HG03520 (cell line): ENCODE measurements around the gene CDIP1.
A peak's percentile ranks its signal among the peaks of the same experiment; 100 is the strongest.

Experiments used
- ATAC-seq: cut with Tn5 transposase; IDR thresholded peaks from one replicate; pipeline ENCODE4 v1.9.1; 2021; ENCODE audit warnings: mild to moderate bottlenecking, moderate library complexity; ENCODE audit not compliant: unreplicated experiment

Gene CDIP1

DNA sequence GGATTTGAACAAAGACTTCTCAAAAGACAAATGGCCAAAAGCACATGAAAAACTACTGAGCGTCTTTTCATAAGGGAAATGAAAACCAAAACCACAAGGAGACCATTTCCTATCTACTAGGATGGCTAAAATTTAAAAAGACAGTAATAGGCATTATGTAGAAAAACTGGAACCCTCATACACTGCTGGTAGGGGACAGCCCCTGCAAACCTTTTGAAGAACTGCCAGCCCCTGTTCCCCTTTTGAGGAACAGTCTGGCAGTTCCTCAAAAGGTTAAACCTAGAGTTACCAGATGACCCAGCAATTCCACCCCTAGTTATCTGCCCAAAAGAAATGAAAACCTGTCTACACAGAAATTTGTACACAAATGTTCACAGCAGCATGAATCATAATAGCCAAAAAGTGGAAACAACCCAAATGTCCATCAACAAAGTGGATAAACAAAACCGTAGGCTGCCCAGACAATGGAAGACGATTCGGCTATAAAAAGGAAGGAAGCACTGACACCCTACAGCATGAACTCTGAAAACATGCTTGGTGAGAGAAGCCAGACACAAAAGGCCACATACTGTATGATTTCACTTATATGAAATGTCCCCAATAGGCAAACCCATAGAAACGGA, 22.9 kb downstream of the CDIP1 start:
- peak; percentile 49 for ATAC-seq

DNA sequence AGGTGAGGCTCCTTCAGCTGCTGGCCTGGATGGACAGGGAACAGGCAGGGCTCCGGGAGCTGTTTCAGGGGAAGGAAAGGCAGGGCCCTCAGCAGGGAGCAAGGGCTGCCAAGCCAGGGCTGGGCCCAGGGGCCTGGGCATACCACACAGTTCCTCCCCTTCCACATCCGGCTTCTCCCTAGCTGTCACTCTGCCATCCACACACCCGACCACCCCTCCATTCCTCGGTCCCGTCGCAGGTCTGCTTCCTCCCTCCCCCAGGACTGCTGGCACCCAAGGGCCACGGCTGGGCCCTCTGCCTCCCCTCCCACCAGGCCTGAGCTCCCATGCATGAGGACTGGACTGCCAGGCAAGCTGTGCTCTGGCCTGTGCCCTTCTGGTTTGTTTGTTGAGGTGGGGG, 24.0 kb downstream of the CDIP1 start:
- no peak for ATAC-seq

DNA sequence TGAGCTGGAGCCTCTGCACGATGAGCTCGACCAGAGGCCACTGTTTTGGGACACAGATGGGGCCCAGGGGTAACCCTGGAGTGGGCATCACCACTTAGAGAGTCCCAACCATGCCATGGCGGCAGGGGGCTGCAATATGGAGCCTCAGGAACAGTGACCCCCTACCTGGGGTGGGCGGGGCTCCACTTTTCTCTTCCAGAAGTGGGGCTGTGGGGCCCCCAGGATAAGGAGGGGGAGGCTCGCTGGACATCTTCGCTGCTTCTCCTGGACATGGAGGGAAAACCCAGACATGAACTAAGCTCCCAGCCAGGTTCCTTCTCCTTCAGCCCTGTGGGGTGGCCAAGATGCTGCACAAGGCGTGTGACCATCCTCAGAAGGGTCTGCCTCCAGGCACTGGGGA, 24.7 kb downstream of the CDIP1 start:
- ATAC-seq: no peak

DNA sequence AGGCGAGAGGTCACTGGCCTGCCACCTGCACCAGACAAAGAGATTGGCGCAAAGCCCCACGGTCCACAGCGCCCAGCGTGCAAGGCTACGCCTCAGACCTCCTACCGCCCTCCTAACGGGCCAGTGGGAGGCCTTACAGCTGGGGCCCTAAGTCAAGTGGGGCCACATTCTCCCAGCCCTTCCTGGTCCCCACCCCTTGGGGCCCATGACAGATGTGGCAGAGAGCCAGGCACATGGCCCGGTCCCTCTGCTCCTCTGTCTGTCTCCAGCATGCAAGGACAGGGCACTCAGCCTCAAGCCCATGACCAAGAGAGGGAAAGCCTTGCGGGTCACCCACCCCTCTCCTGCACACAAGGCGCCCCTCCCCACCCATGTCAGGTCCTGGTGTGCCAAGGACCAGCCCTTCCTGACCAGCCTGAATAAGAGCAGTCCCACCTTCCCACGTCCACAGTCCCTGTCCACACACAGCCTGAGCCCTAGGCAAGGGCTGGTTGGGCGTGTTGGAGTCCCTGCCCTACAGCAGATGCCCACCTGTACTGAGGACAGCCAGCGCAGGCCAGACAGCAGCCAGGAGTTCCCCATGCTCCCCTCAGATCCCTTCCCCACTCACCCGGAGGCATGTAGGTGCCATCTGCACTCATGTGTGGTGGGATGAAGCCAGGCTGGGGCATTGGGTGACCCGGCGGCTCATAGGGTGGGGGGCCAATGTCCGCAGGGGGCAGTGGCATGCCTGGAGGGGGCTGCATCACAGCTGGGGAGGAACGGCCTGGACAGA, 25.3 kb downstream of the CDIP1 start:
- ATAC-seq: no peak

DNA sequence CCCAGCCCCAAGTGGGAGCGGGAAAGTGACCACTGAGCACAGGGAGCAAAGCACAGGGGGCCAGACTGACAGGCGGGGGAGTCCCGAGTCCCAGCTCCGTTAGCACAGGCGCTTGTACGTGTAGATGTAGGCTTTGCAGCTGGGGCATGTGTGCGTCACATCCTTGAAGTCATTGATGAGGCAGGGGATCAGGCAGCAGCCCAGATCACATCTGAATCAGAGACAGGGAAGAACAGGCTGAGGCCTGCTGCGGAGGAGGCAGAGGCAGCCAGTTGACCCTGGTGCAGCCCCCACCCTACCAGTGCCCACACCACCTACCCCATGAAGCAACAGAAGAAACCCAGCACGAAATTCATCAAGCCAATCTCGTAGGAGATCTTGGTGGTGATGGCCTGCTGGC, 26.1 kb downstream of the CDIP1 start:
- ATAC-seq: no peak

DNA sequence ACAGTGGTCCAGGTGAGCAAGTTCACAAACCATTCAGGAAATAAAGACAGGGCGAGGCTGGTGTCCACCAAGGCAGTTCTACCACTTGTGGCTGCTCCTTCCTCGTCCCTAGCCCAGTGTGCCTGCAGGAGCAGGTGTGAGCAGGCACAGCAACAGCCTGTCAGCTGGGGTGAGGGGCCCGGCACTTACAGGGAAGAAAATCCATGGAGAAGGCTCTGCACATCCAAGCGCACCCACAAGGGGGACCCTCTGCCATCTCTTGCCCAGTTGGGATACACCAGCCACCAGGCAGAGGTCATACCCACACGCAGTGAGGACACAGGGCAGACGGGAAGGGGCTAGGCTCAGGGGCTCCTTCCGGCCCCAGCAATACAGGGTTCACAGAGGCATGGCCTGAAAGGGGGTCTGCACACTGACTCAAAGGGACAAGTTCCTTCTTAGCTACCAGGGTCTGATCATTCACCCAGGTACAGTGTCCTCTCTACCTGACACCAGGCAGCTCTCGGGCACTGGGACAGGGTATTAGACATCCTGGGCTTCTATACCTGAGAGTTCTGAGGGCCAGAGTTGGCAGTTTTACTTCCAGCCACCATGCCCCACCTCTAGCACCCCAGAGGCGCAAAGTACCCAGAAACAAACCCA, 27.0 kb downstream of the CDIP1 start:
- no peak for ATAC-seq

DNA sequence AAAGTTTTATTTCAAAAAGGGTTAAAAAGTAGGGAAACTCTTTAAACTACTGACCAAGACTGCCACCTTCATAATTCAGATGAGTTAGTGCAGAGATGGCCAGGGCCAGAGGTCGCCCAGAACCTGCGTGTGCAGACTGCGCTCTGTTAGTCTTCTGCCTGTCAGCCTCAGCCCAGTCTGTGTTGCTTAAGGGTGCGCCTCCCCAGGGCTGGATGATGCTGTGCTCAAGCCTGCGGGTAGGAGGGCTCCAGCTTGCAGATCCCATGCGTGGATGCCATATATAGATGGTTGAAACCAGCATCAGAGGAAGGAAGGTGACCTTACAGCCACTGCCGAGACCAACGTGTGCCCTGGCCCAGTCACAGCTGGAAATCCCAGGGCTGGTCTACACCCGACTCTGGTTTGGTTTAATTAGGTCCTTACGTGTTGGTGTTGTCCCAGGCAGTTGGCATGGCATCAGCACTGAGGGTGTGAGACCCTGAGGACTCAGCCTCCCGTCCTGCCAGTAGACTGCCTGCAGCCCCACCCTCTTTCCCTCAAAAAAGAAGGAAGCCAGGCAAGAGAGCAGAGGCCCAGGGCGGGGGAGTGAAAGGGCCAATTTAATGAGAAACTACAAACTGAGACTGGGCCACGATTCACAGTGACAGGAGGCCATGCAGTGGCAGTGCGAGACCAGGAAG, 27.7 kb downstream of the CDIP1 start:
- ATAC-seq: no peak

DNA sequence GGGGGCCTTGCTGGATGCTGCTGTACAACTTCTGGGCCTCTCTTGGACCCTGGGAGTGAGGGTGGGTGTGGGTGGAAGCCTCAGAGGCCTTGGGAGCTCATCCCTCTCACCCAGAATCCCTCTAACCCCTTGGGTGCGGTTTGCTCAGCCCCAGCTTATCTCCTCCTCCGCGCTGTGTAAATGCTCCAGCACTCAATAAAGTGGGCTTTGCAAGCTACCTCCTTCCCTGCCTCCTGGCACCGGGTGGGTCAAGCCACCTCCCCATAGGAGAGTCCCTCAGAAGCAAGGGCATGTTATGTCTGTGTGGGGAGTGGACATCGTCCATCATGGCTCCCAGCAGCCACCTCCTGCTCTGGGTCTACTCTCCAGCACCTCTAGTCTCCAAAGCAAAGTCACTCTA, 28.4 kb downstream of the CDIP1 start:
- ATAC-seq: no peak

DNA sequence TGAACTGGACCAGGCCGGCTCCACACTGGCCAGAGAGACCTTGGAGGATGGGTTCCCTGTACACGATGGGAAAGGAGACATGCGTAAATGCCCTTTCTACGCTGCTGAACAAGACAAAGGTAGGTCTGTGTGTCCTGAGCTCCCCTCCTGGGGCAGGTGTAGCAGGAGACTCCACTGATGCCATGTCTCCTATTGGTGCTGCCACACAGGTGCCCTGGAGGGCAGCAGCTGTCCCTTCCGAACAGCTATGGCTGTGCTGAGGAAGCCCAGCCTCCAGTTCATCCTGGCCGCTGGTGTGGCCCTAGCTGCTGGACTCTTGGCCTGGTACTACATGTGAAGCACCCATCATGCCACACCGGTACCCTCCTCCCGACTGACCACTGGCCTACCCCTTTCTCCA, 29.2 kb downstream of the CDIP1 start:
- ATAC-seq: no peak

DNA sequence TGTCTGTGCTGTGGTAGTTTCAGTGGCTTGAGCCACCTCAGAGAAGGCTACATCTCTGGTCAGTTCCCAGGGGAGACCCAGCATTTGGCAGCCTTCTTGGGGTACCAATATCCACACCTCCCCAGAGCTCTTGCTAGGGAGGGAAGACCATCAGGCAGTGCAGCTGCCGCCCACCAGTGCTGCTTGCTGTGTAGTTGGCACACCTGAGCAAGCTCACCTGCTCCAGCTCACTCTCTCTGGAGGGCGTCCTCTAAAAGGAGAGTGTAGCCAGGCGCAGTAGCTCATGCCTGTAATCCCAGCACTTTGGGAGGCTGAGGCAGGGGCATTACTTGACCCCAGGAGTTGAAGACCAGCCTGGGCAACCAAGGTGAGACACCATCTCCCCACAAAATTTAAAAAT, 29.8 kb downstream of the CDIP1 start:
- ATAC-seq: no peak

DNA sequence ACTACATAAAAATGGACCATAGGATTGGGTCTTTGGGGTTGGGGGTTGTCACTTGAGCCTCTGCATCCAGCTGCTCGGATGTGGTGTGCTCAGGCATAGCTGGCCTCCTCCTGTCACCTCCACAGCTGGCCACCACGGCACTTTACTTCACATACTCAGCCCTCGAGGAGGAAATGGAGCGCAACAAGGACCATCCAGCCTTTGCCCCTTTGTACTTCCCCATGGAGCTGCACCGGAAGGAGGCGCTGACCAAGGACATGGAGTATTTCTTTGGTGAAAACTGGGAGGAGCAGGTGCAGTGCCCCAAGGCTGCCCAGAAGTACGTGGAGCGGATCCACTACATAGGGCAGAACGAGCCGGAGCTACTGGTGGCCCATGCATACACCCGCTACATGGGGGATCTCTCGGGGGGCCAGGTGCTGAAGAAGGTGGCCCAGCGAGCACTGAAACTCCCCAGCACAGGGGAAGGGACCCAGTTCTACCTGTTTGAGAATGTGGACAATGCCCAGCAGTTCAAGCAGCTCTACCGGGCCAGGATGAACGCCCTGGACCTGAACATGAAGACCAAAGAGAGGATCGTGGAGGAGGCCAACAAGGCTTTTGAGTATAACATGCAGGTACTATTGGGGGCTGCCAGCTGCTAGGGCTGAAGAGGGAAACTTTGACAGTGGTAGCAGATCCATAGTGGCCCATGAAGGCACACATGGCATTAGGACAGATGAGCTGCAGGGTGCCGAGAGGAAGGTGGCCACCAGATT, 30.8 kb downstream of the CDIP1 start:
- ATAC-seq: no peak

DNA sequence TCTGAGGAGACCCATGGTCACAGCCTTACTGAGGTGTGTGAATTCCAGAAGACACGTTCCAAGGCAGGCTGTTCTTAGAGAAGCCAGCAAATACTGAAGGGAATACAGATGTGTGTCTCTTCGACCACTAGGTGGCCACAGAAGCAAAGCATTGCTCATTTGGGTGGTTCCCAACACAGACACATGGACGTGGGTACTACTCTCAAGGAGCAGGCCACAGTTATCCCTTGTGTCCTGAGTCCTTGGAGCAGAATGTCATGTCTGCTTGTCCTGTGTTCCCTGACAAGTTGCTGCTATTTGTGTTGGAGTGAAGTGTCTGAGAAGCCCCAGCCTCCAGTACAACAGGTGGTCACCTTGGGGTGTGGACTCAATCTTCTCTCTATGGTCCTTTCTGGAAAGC, 32.1 kb downstream of the CDIP1 start:
- no peak for ATAC-seq

DNA sequence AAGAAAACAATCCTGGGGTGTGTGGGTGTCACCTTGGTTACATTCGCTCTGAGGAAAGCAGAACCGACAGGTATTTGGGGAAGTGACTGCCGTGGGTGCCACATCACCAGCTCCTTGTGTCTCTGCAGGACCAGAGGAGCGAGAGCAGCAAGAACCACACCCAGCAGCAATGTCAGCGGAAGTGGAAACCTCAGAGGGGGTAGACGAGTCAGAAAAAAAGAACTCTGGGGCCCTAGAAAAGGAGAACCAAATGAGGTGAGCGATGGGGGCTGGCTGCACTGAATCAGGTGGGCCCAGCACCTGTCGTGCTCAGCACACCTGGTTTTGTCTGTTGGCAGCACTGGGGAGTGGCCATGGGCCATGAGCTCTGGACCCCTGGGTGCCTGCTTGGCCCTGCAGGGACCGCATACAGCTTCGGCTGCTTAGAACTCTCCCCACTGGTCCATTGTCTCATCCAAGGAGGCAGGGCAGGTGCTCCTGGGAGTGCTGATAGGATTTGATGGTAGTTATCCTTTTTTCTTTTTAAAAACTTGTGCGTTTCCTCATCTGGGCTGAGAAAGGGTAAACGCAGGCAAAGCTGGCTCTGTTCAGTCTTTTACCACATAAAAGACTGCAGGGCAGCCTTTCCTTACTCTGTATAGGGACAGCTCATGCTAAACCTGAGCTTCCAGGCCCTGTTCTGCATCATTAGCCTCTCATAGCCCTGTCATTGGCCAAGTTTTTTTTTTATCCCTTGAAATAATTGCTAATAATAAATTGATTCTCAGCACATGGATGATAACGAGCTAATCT, 33.0 kb downstream of the CDIP1 start:
- peak; percentile 85 for ATAC-seq

DNA sequence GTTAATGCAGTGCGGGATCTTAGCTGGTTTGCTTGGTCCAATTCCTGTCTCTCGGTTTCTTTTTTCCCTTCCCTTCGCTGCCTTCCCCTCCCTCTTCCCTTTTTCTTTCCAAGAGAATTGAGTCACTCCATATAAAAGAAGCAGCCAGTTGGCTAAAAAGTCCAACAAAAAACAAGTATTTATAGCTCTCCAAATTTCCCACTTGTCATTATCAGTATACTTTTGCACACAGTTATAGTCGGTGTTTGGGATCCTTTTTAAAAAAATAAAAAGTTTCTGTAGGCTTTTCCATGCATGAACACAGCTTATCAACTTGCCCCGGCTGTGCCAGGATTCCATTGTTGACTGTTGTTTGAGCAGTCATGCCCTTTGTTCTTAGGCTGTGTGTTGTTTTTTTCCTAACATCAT, 37.5 kb downstream of the CDIP1 start:
- no peak for ATAC-seq

DNA sequence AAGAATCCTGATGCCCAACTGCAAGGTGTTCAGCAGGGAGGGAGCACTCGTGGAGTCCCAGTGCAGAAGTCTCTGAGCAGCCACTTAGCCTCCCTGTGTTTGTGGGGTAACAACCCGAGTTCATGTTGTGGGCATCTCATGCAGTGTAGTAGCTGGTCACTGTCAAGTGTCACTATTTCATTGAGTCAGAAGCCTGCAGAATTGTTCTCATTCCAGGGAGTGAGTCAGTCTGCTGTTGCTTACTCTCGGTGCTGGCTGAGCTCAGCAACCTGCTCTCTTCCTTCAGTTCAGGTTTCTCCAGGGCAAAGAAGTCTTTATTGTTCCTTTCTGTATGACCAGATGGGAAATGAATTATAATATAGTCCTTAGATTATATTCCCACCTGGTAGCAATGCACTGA, 38.3 kb downstream of the CDIP1 start:
- ATAC-seq: no peak

DNA sequence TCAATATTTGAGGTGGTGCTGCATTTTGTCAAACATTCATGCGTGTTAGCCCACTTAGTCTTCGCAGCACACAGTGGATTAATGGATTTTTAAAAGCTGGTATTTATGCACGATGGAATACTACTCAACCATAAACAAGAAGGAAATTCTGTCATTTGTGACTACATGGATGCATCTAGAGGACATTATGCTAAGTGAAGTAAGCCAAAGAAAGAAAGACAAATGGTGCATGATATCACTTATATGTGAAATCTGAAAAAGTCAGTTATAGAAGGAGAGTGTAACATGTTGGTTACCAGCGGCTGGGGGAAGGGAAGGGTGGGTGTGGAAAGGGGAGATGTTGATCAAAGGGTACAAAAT, 39.4 kb downstream of the CDIP1 start:
- no peak for ATAC-seq

DNA sequence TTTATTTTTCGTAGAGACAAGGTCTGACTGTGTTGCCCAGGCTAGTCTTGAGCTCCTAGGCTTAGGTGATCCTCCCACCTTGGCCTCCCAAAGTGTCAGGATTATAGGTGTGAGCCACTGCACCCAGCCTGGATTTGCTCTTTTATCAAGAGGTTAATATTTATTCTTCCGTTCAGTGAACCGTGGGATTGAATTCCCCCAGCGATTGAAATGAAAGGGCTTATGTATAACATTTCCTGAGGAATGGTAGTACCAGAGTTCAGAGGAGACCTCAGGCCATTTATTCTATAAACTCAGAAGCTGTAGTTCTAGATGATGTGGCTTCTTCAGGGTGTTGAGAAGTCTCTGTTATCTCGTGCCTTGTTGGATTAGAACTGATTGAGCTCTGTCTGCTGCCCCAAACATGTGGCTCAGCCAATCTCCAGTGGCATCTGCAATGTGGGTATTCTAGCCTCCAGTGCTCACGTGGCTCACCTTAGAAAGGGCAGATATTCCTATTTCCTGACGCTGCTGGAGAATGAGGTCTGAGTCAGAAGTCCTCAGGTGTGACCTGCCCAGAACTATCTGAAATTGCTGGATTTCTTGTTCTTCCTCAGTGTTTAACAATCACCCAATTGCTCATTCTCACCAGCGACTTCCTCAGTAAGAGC, 39.9 kb downstream of the CDIP1 start:
- no peak for ATAC-seq

DNA sequence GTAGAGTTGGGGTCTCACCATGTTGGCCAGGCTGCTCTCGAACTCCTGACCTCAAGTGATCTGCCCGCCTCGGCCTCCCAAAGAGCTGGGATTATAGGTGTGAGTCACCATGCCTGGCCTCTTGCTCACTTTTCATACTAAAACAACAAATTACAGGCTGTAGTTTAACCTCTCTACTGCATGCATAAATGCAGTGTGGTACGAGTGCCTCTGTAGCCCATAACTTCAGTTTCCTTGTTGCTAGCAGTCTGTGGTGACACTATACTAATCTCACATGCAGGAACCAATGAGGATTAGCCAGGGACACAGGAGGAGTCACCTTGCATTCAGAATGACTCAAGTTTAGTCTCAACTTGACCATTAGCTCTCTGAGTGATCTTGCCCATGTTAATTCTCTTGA, 42.3 kb downstream of the CDIP1 start:
- no peak for ATAC-seq

DNA sequence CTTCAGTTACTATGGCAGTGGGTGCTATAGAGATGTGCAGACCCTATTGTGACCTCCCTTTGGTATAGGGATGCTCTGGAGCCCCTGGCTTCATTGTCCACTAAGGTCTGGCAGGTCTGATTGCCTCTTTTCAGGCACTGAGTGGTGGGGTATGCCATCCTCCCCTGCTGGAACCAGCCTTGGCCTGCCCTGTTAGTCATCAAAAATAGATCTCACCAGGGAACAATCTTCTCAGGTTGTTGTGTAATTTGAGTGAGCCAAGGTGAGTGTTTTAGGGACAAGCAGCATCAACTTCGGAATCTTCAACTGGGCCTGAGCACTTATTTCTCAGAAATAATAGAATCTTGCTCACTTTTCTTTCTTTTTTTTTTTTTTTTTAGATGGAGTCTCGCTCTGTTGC, 42.8 kb downstream of the CDIP1 start:
- no peak for ATAC-seq
